GM12891 (cell line): ENCODE results near the gene SERPINA4.

Experiments
- POLR2AphosphoS5 ChIP-seq: IDR thresholded peaks from 2 replicates; pipeline ENCODE4 v1.6.1; 2011; ENCODE audit warnings: low read depth, low read length, control low read depth
- SPI1 ChIP-seq: IDR thresholded peaks from 2 replicates; pipeline ENCODE4 v1.6.1; 2011; ENCODE audit warnings: low read depth, low read length, control low read depth

DNA sequence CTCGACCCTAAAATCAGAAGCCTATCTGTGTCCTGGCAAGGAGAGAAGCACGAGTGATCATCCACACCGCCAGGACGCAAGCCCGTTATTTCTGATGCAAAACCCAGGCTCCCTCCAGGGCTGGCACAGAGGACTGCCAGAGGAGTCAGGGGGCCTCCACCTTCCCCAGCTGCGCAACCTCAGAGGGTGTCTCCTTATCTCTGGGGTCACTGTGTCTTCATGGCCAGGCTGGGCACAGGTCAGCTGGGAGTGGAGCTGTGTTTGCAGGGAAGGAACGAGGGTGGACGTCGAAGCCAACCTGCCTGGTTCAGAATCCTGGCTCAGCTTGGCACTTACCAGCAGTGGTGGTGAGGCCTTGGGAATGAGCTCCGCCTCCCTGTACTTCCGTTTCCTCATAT lies 38.9 kb downstream of the SERPINA4 start:
- TF ChIP-seq POLR2AphosphoS5 (no peak), SPI1 (no peak)
